Smooth muscle cell (in vitro differentiated cells): ENCODE results near the gene CLDN34. TPM values are rescaled to one million over a fixed set of nuclear protein-coding genes. Genes with fewer than 3 reads are reported as not detected.

ENCODE experiments used
- DNase-seq: peaks from one replicate; lab custom pipeline; 2025; ENCODE audit not compliant: unreplicated experiment; lab: John Stamatoyannopoulos, UW
- H2AFZ ChIP-seq: fragments of 200-600 bp; sonication (generic); 2 replicates; pipeline ENCODE4 v1.6.0; 2016; ENCODE audit warnings: antibody characterized with exemption, low read depth, mild to moderate bottlenecking
- H3F3A ChIP-seq: fragments of 200-600 bp; sonication (generic); 2 replicates; pipeline ENCODE4 v1.6.0; 2017; ENCODE audit warnings: antibody characterized with exemption, low read depth
- H3K27ac ChIP-seq: fragments of 200-600 bp; sonication (generic); 2 replicates; pipeline ENCODE4 v1.5.1; 2016; ENCODE audit warnings: low read depth, mild to moderate bottlenecking
- H3K27me3 ChIP-seq: fragments of 200-600 bp; sonication (generic); 2 replicates; pipeline ENCODE4 v1.6.1; 2016; ENCODE audit warnings: low read depth, mild to moderate bottlenecking
- H3K36me3 ChIP-seq: fragments of 200-600 bp; sonication (generic); 2 replicates; pipeline ENCODE4 v1.5.1; 2016; ENCODE audit warnings: low read depth
- H3K4me1 ChIP-seq: fragments of 200-600 bp; sonication (generic); 2 replicates; pipeline ENCODE4 v1.5.1; 2016; ENCODE audit warnings: low read depth
- H3K4me2 ChIP-seq: fragments of 200-600 bp; sonication (generic); 2 replicates; pipeline ENCODE4 v1.6.0; 2016; ENCODE audit warnings: mild to moderate bottlenecking
- H3K4me3 ChIP-seq: fragments of 200-600 bp; sonication (generic); 2 replicates; pipeline ENCODE4 v1.5.1; 2016; ENCODE audit warnings: mild to moderate bottlenecking
- H3K79me2 ChIP-seq: fragments of 200-600 bp; sonication (generic); 2 replicates; pipeline ENCODE4 v1.6.0; 2016; ENCODE audit warnings: low read depth, mild to moderate bottlenecking
- H3K9ac ChIP-seq: fragments of 200-600 bp; sonication (generic); 2 replicates; pipeline ENCODE4 v1.6.0; 2016; ENCODE audit warnings: low read depth
- H3K9me3 ChIP-seq: fragments of 200-600 bp; sonication (generic); replicated peaks from 2 replicates; pipeline ENCODE4 v1.5.1; 2016; ENCODE audit warnings: low read depth
- H4K20me1 ChIP-seq: fragments of 200-600 bp; sonication (generic); 2 replicates; pipeline ENCODE4 v1.6.0; 2016; ENCODE audit warnings: low read depth
- WGBS: methylation state at CpG from one replicate; pipeline ENCODE4 v1.1.7; 2016; ENCODE audit warnings: low lambda C conversion rate; 5-methylcytosine and 5-hydroxymethylcytosine counted together
- polyA plus RNA-seq: library from polyadenylated mRNA; unstranded; fragments of >200 nt; fragmentation: Nextera tagmentation; extraction: Ambion mirVana; gene quantifications from 2 replicates; pipeline ENCODE4 v1.2.1, GENCODE V29; 2016
- total RNA-seq: library from RNA; depleted of rRNA; stranded (reverse); fragments of >200 nt; gene quantifications from 2 replicates; pipeline ENCODE4 v1.2.3, GENCODE V29; 2014
- TF ChIP-seq, protein P1 (sequence below): fragments of 200-600 bp; sonication (generic); IDR thresholded peaks from 2 replicates; pipeline ENCODE4 v1.5.1; 2017; ENCODE audit warnings: borderline replicate concordance, mild to moderate bottlenecking, antibody characterized with exemption; ENCODE audit not compliant: insufficient read depth, poor library complexity, severe bottlenecking

CLDN34 gene
- total and polyA plus RNA-seq, 2 experiments from 2014 or later: 1.0 TPM; not detected in 1

DNA sequence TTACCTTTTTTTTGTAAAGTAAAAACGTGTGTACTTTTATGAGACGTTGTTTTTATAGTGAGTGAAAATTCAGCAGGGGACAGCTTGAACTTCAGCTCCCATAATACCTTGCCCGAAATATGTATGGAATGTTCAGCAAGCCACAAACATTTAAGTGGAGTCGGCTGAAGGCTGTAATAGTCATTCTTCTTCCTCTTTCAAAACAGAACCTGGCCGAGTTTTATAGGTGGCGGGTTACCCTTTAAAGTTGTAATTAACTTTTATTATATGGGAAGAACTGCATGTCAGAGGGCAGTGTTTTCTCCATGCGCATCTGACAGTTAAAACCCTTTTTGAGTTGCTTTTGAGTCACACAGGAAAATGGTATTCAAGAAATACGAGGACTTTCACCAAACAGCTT lies 50.7 kb downstream of the CLDN34 start:
- DNase-seq: no peak
- H3K27ac ChIP-seq: peak overlapping the region; percentile 55
- no peaks in the 10 kb centered on the region for H3K27me3 ChIP-seq
- H3K4me3 ChIP-seq: peak overlapping the region; percentile 52
- TF ChIP-seq, protein P1, sequence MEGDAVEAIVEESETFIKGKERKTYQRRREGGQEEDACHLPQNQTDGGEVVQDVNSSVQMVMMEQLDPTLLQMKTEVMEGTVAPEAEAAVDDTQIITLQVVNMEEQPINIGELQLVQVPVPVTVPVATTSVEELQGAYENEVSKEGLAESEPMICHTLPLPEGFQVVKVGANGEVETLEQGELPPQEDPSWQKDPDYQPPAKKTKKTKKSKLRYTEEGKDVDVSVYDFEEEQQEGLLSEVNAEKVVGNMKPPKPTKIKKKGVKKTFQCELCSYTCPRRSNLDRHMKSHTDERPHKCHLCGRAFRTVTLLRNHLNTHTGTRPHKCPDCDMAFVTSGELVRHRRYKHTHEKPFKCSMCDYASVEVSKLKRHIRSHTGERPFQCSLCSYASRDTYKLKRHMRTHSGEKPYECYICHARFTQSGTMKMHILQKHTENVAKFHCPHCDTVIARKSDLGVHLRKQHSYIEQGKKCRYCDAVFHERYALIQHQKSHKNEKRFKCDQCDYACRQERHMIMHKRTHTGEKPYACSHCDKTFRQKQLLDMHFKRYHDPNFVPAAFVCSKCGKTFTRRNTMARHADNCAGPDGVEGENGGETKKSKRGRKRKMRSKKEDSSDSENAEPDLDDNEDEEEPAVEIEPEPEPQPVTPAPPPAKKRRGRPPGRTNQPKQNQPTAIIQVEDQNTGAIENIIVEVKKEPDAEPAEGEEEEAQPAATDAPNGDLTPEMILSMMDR: no peak
- no peaks in the 10 kb centered on the region for H3K36me3 ChIP-seq
- peaks cover 44% of the 10 kb centered on the region for H4K20me1 ChIP-seq
- H3K9ac ChIP-seq: peak overlapping the region; percentile 4
- peaks cover 8% of the 10 kb centered on the region for H3K4me1 ChIP-seq
- no peaks in the 10 kb centered on the region for H3K9me3 ChIP-seq
- WGBS: 38% methylated on average over 8 of the region's 8 CpGs
- no peak overlapping the region for H2AFZ ChIP-seq
- H3K4me2 ChIP-seq: peak overlapping the region; percentile 83
- H3F3A ChIP-seq: peaks cover 7% of the 10 kb centered on the region
- H3K79me2 ChIP-seq: peaks cover 12% of the 10 kb centered on the region

Other genes starting within 250 kb of the CLDN34 start
- 0.72 and 2.4 TPM in 2 replicates for gene GPR143, start 201.5 kb upstream of the CLDN34 start, total RNA-seq
- gene GPR143, start 201.5 kb upstream of the CLDN34 start, polyA plus RNA-seq: 1.4 and 5.6 TPM in 2 replicates
- 6.7 and 8.9 TPM in 2 replicates for gene SHROOM2, start 180.9 kb upstream of the CLDN34 start, total RNA-seq
- 4.4 and 5.5 TPM in 2 replicates for gene SHROOM2, start 180.9 kb upstream of the CLDN34 start, polyA plus RNA-seq
- gene CLCN4, start 189.6 kb downstream of the CLDN34 start, total RNA-seq: 2.5 and 3.0 TPM in 2 replicates
- 2.1 and 3.1 TPM in 2 replicates for gene CLCN4, start 189.6 kb downstream of the CLDN34 start, polyA plus RNA-seq